Measurements from ENCODE around the gene SELENOK. TPM values are rescaled to one million over a fixed set of nuclear protein-coding genes. Genes with fewer than 3 reads are reported as not detected.

The SELENOK gene
- total RNA-seq, 4 donors from 2014 or later, result 36.5 to 48.1 (median 45.4) TPM

DNA sequence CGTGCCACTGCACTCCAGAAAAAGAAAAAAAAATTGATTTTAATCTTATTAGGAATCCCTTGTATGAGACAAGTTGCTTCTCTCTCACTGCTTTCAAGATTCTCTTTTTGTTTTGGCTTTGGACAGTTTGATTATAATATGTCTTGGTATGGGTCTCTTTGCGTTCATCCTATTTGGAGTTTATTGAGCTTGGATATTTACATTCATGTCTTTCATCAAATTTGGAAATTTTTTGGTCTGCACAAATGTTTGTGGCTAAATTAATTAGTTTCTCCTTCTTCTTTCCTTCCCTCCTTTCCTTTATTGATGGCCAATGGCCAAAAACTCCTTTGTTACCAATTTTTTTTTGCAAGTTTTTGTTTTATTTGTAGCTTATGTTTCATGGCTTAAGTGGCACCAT, 28.1 kb upstream of the SELENOK start:
- 84% methylated on average over 2 of the region's 2 CpGs for WGBS

GRCh38 chr3:53913401-53913800, 21.7 kb upstream of the SELENOK start:
- WGBS, result 95% methylated on average over 8 of the region's 8 CpGs
- Histone ChIP-seq H3K4me1 (no peaks in the 10 kb centered on the region), H3K27me3 (peaks cover 26% of the 10 kb centered on the region), H3K27ac (no peak overlapping the region), H3K9me3 (no peaks in the 10 kb centered on the region), H3K4me3 (no peak overlapping the region), H3K36me3 (no peaks in the 10 kb centered on the region)
- DNase-seq (ENCODE audit: low spot score in 2 of 2), result no peak
- TF ChIP-seq, protein P1, sequence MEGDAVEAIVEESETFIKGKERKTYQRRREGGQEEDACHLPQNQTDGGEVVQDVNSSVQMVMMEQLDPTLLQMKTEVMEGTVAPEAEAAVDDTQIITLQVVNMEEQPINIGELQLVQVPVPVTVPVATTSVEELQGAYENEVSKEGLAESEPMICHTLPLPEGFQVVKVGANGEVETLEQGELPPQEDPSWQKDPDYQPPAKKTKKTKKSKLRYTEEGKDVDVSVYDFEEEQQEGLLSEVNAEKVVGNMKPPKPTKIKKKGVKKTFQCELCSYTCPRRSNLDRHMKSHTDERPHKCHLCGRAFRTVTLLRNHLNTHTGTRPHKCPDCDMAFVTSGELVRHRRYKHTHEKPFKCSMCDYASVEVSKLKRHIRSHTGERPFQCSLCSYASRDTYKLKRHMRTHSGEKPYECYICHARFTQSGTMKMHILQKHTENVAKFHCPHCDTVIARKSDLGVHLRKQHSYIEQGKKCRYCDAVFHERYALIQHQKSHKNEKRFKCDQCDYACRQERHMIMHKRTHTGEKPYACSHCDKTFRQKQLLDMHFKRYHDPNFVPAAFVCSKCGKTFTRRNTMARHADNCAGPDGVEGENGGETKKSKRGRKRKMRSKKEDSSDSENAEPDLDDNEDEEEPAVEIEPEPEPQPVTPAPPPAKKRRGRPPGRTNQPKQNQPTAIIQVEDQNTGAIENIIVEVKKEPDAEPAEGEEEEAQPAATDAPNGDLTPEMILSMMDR (IDR thresholded peaks at IDR 0.05), result no peak
- TF ChIP-seq POLR2A (IDR thresholded peaks at IDR 0.05), result no peak
- TF ChIP-seq POLR2AphosphoS5 (IDR thresholded peaks at IDR 0.05), result no peak

More for the DNA sequence above, 28.1 kb upstream of the SELENOK start:
- no peaks in the 10 kb centered on the region for H3K36me3 ChIP-seq
- H3K4me1 ChIP-seq, result no peaks in the 10 kb centered on the region
- no peaks in the 10 kb centered on the region for H3K9me3 ChIP-seq
- no peak overlapping the region for H3K4me3 ChIP-seq
- DNase-seq (ENCODE audit: low spot score in 2 of 2), result no peak
- TF ChIP-seq POLR2AphosphoS5 (IDR thresholded peaks at IDR 0.05) (no peak), EP300 (IDR thresholded peaks at IDR 0.05) (no peak), POLR2A (IDR thresholded peaks at IDR 0.05) (no peak)
- TF ChIP-seq, protein P1 (IDR thresholded peaks at IDR 0.05), result no peak
- H3K27me3 ChIP-seq, result peaks cover 13% of the 10 kb centered on the region
- no peak overlapping the region for H3K27ac ChIP-seq

- 54% methylated on average over 5 of the region's 5 CpGs for WGBS
- Histone ChIP-seq H3K9me3 (no peaks in the 10 kb centered on the region), H3K4me1 (no peaks in the 10 kb centered on the region), H3K27me3 (peaks cover 42% of the 10 kb centered on the region), H3K36me3 (no peaks in the 10 kb centered on the region), H3K27ac (no peak overlapping the region), H3K4me3 (no peak overlapping the region)
- no peak for DNase-seq (ENCODE audit: low spot score in 2 of 2)
- TF ChIP-seq POLR2A (IDR thresholded peaks at IDR 0.05) (no peak), EP300 (IDR thresholded peaks at IDR 0.05) (no peak), POLR2AphosphoS5 (IDR thresholded peaks at IDR 0.05) (no peak)
- TF ChIP-seq, protein P1 (IDR thresholded peaks at IDR 0.05), result no peak
These were observed 11.1 kb upstream of the SELENOK start for GRCh38 chr3:53902711-53903110.

DNA sequence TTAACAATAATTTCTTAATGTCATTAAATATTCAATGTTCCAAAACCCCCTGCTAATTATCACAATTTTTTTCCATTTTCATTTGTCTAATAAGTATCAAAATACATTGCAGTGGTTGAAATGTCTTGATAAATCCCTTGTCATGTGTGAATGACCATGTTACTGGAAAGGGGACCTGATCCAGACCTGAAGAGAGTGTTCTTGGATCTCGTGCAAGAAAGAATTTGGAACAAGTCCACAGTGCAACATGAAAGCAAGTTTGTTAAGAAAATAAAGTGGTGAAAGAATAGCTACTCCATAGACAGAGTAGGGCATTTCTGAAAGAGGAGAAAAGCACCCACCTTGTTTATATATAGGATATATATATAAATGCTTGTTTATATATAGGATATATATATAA, 10.4 kb upstream of the SELENOK start:
- no peak for DNase-seq (ENCODE audit: low spot score in 2 of 2)
- TF ChIP-seq, protein P1 (IDR thresholded peaks at IDR 0.05), result no peak
- no peak for TF ChIP-seq POLR2A (IDR thresholded peaks at IDR 0.05)
- TF ChIP-seq POLR2AphosphoS5 (IDR thresholded peaks at IDR 0.05), result no peak
- TF ChIP-seq EP300 (IDR thresholded peaks at IDR 0.05), result no peak
- H3K4me3 ChIP-seq, result no peak overlapping the region
- no peaks in the 10 kb centered on the region for H3K9me3 ChIP-seq
- no peak overlapping the region for H3K27ac ChIP-seq
- H3K36me3 ChIP-seq, result no peaks in the 10 kb centered on the region
- peaks cover 47% of the 10 kb centered on the region for H3K27me3 ChIP-seq
- 29% methylated on average over 1 of the region's 1 CpG for WGBS
- H3K4me1 ChIP-seq, result no peaks in the 10 kb centered on the region

DNA sequence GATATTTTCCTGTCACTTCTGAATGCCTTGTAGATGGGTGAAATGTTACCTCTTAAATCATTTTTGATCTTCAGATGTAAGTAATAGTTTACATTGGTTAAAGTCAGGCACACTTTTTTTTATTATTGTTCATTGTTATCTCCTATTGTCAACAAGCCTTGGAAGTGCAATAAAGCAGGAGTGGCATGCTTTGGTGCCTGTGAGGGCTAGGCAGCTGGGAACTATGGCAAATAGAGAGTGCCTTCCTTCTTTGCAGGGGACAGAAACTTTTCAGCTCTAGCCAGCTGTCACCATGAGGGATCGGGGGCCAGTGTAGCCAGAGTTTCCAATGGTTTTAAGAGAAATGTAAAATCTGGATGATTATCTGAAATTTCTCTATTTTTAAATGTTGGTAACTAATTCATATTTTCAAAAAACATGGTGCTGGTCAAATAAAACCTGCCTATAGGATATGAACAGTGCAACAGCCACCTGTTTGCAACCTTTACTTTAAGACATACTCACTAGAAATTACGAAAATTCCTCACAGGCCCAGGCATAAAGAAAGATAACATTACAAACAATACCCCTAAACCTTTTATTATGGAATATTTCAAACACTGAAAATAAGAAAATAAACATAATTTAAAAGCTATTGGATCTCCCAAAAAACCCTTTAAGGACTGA, 9.1 kb upstream of the SELENOK start:
- Histone ChIP-seq H3K4me1 (no peaks in the 10 kb centered on the region), H3K36me3 (no peaks in the 10 kb centered on the region), H3K27me3 (peaks cover 45% of the 10 kb centered on the region), H3K9me3 (no peaks in the 10 kb centered on the region), H3K27ac (no peak overlapping the region), H3K4me3 (no peak overlapping the region)
- DNase-seq (ENCODE audit: low spot score in 2 of 2), result no peak
- 90% methylated on average over 2 of the region's 2 CpGs for WGBS
- TF ChIP-seq POLR2AphosphoS5 (IDR thresholded peaks at IDR 0.05) (no peak), EP300 (IDR thresholded peaks at IDR 0.05) (no peak), POLR2A (IDR thresholded peaks at IDR 0.05) (no peak)
- TF ChIP-seq, protein P1 (IDR thresholded peaks at IDR 0.05), result no peak

Data from suprapubic skin (tissue), 4 donors.